NB4 (cell line): ENCODE data around the gene GPRASP1.
"Not testable (repeated sequence)": the region's sequence is repeated elsewhere in the genome, so short reads cannot be mapped to it uniquely, and the experiment has no call there.

Experiments
- DNase-seq: peaks from one replicate; pipeline ENCODE4 v3.0.0; 2010; ENCODE audit warnings: low read depth
- H3K4me3 ChIP-seq: one replicate; pipeline ENCODE4 v1.5.1; 2011; ENCODE audit warnings: mild to moderate bottlenecking, low read depth, low read length, moderate library complexity
- CTCF ChIP-seq: IDR thresholded peaks from one replicate; pipeline ENCODE4 v1.5.1; 2012; ENCODE audit warnings: low read depth, low read length
- MAX ChIP-seq: IDR thresholded peaks from 2 replicates; pipeline ENCODE4 v1.6.1; 2011; ENCODE audit warnings: low read depth, low read length
- MYC ChIP-seq: IDR thresholded peaks from 2 replicates; pipeline ENCODE4 v1.6.1; 2011; ENCODE audit warnings: low read depth, low read length
- POLR2A ChIP-seq: IDR thresholded peaks from 2 replicates; pipeline ENCODE4 v1.6.1; 2011; ENCODE audit warnings: mild to moderate bottlenecking; ENCODE audit not compliant: insufficient read length; ENCODE audit errors: extremely low read depth

GPRASP1 gene

GRCh38 chrX:102659790-102660757 is 8.8 kb downstream of the GPRASP1 start:
- DNase-seq, result peak; percentile 6
- no peak overlapping the region for H3K4me3 ChIP-seq
- TF ChIP-seq MAX (no peak), CTCF (no peak), POLR2A (no peak), MYC (no peak)

- not testable (repeated sequence) for DNase-seq
Observed at GRCh38 chrX:102663820-102664219, 12.5 kb downstream of the GPRASP1 start.

GRCh38 chrX:102667034-102667433 is 15.8 kb downstream of the GPRASP1 start:
- DNase-seq, H3K4me3 ChIP-seq: not testable (repeated sequence)

More at GRCh38 chrX:102663820-102664219, 12.5 kb downstream of the GPRASP1 start:
- not testable (repeated sequence) for H3K4me3 ChIP-seq

- no peak for DNase-seq
Observed at GRCh38 chrX:102669526-102669925, 18.2 kb downstream of the GPRASP1 start.

GRCh38 chrX:102672856-102673255 is 21.6 kb downstream of the GPRASP1 start:
- H3K4me3 ChIP-seq, result no peak overlapping the region
- TF ChIP-seq POLR2A, result no peak
- no peak for TF ChIP-seq CTCF
- no peak for TF ChIP-seq MYC
- no peak for TF ChIP-seq MAX
- DNase-seq, result no peak

More at GRCh38 chrX:102669526-102669925, 18.2 kb downstream of the GPRASP1 start:
- no peak overlapping the region for H3K4me3 ChIP-seq
- no peak for TF ChIP-seq MAX
- TF ChIP-seq MYC, result no peak

GRCh38 chrX:102677479-102677878 is 26.2 kb downstream of the GPRASP1 start:
- DNase-seq, H3K4me3 ChIP-seq: not testable (repeated sequence)

GRCh38 chrX:102684772-102685520 is 33.7 kb downstream of the GPRASP1 start:
- DNase-seq, result no peak
- no peak overlapping the region for H3K4me3 ChIP-seq
- no peak for TF ChIP-seq POLR2A
- TF ChIP-seq CTCF, result no peak
- TF ChIP-seq MYC, result no peak
- no peak for TF ChIP-seq MAX

- H3K4me3 ChIP-seq, result no peak overlapping the region
- DNase-seq, result no peak
- no peak for TF ChIP-seq POLR2A
- TF ChIP-seq MAX, result no peak
- TF ChIP-seq MYC, result no peak
- no peak for TF ChIP-seq CTCF
Observed at GRCh38 chrX:102694749-102695148, 43.5 kb downstream of the GPRASP1 start.
